Suprapubic skin (tissue), 4 donors: ENCODE results near the gene CXCL12.

Source experiments
- EP300 ChIP-seq: sonication (generic); formaldehyde crosslinking; IDR thresholded peaks from one replicate; pipeline ENCODE4 v1.6.1; 2017; ENCODE audit warnings: antibody characterized with exemption
- POLR2A ChIP-seq, 2 donors: fragments of 450-650 bp; IDR thresholded peaks; one replicate each; pipeline ENCODE4 v1.6.1; 2017; ENCODE audit warnings: antibody characterized with exemption in 2 of 2, mild to moderate bottlenecking in 2 of 2, moderate library complexity in 2 of 2
- POLR2AphosphoS5 ChIP-seq, 3 donors: sonication (generic); formaldehyde crosslinking; IDR thresholded peaks; one replicate each; pipeline ENCODE4 v1.6.1; 2017; ENCODE audit warnings: antibody characterized with exemption in 3 of 3
- TF ChIP-seq, protein P1 (sequence below), 2 donors: fragments of 200-600 bp in 1 of 2; fragments of 450-650 bp in 1 of 2; sonication (generic) in 1 of 2; IDR thresholded peaks; one replicate each; pipeline ENCODE4 v1.5.1; 2016 to 2019; ENCODE audit warnings: antibody characterized with exemption in 2 of 2, mild to moderate bottlenecking in 1 of 2, moderate library complexity in 1 of 2

DNA sequence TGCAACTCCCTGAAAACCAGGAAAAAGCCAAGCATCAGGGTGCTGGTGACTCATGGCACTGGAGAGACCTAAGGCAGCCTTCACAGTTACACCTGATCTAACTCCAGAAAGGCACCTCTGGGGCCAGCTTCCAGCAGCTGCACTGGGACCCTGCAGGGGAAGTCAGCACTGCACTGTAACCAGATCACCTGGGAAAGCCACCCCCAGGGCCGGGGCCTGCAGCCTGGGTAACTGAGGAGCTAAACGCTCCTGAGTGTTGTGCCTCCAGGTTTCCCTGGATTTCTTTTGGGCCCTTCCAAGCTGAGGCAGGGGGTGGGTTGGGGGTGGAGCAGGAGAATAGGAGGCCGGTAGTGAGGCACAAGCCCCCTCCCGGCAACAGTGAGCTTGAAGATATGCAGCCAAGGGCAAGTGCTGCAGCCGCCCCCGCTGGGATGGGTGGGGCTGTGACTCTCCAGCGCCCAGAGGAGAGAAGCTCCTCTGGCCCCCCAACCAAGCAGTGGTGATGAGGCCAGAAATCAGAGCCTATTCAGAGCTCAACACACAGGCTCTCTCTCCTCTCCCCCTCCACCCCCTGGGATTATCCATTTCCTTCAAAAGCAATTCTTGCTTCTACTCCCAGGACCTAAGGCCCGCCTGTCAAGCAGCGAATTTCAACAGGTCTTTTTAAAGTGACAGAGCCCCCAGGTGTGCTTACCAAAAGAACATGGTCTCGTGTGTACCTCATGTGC is 2.6 kb downstream of the CXCL12 start:
- TF ChIP-seq, protein P1, sequence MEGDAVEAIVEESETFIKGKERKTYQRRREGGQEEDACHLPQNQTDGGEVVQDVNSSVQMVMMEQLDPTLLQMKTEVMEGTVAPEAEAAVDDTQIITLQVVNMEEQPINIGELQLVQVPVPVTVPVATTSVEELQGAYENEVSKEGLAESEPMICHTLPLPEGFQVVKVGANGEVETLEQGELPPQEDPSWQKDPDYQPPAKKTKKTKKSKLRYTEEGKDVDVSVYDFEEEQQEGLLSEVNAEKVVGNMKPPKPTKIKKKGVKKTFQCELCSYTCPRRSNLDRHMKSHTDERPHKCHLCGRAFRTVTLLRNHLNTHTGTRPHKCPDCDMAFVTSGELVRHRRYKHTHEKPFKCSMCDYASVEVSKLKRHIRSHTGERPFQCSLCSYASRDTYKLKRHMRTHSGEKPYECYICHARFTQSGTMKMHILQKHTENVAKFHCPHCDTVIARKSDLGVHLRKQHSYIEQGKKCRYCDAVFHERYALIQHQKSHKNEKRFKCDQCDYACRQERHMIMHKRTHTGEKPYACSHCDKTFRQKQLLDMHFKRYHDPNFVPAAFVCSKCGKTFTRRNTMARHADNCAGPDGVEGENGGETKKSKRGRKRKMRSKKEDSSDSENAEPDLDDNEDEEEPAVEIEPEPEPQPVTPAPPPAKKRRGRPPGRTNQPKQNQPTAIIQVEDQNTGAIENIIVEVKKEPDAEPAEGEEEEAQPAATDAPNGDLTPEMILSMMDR (IDR thresholded peaks at IDR 0.05), result no peak
- TF ChIP-seq POLR2A (IDR thresholded peaks at IDR 0.05) (no peak), POLR2AphosphoS5 (IDR thresholded peaks at IDR 0.05) (no peak), EP300 (no peak)
